Natural killer cell (primary cell): ENCODE data around the gene SHMT2. TPM values are rescaled to one million over a fixed set of nuclear protein-coding genes. Genes with fewer than 3 reads are reported as not detected.

Source experiments
- ATAC-seq, 3 donors: fragments of 150-1000 bp in 2 of 3; fragments of 200-7000 bp in 1 of 3; cut with Tn5 transposase; 1 replicate in 1 of 3; 2 replicates in 2 of 3; pipeline ENCODE4 v1.10.0; 2021; ENCODE audit warnings: mild to moderate bottlenecking in 2 of 3, moderate library complexity in 2 of 3
- DNase-seq, 2 donors: peaks; one replicate each; pipeline versions ENCODE4 v3.0.0 to v3.0.0-alpha.2; 2013 to 2021; ENCODE audit warnings: mixed read lengths in 1 of 2
- H3K27ac ChIP-seq: one replicate; pipeline ENCODE4 v1.5.1; 2013; ENCODE audit warnings: mild to moderate bottlenecking, low read length
- H3K27me3 ChIP-seq: one replicate; pipeline ENCODE4 v1.6.1; 2013; ENCODE audit warnings: low read length; ENCODE audit not compliant: control insufficient read depth, insufficient read depth
- H3K36me3 ChIP-seq: one replicate; pipeline ENCODE4 v1.6.1; 2013; ENCODE audit warnings: low read length; ENCODE audit not compliant: control insufficient read depth, insufficient read depth
- H3K4me1 ChIP-seq: one replicate; pipeline ENCODE4 v1.6.1; 2013; ENCODE audit warnings: low read length; ENCODE audit not compliant: control insufficient read depth, insufficient read depth
- H3K4me3 ChIP-seq: one replicate; pipeline ENCODE4 v1.5.1; 2013; ENCODE audit warnings: low read length
- H3K9me3 ChIP-seq: one replicate; pipeline ENCODE4 v1.6.1; 2013; ENCODE audit warnings: low read length; ENCODE audit not compliant: control insufficient read depth, insufficient read depth
- H3K27ac Mint-ChIP-seq, 2 donors: one replicate each; pipeline ENCODE4 v1.8.0; 2022; ENCODE audit warnings: mild to moderate bottlenecking in 2 of 2, mixed read lengths in 2 of 2, moderate library complexity in 1 of 2
- H3K27me3 Mint-ChIP-seq, 2 donors: one replicate each; pipeline ENCODE4 v1.8.0; 2022; ENCODE audit warnings: low read depth in 2 of 2, mixed read lengths in 2 of 2
- H3K36me3 Mint-ChIP-seq: one replicate; pipeline ENCODE4 v1.8.0; 2022; ENCODE audit warnings: mixed read lengths
- H3K4me1 Mint-ChIP-seq, 2 donors: one replicate each; pipeline ENCODE4 v1.8.0; 2022; ENCODE audit warnings: mixed read lengths in 2 of 2
- H3K4me3 Mint-ChIP-seq: one replicate; pipeline ENCODE4 v1.8.0; 2022; ENCODE audit warnings: mild to moderate bottlenecking, moderate library complexity, mixed read lengths
- H3K9me3 Mint-ChIP-seq, 2 donors: one replicate each; pipeline ENCODE4 v1.8.0; 2022; ENCODE audit warnings: mixed read lengths in 2 of 2
- CTCF ChIP-seq: fragments of 200-600 bp; IDR thresholded peaks from one replicate; pipeline ENCODE4 v1.8.0; 2022; ENCODE audit warnings: antibody characterized with exemption
- WGBS: methylation state at CpG from one replicate; pipeline ENCODE4 v1.1.7; 2013; ENCODE audit warnings: missing lambda C conversion rate; ENCODE audit not compliant: insufficient coverage; 5-methylcytosine and 5-hydroxymethylcytosine counted together
- intact Hi-C: fragments of 100-400 bp; cut with micrococcal nuclease; formaldehyde crosslinking; loops from one replicate; pipeline ENCODE4 v1.14.2; 2022
- total RNA-seq, 4 donors: library from RNA; stranded (reverse); fragments of 120-200 nt in 1 of 4; gene quantifications; one replicate each; pipeline versions ENCODE4 v1.2.3 to v1.2.4, GENCODE V29; 2013 to 2022

The SHMT2 gene
- total RNA-seq, 3 donors from 2014 or later (not counting 1 experiment from before 2014, with no cell fraction given) = 28.6 to 39.3 (median 34.9) TPM

DNA sequence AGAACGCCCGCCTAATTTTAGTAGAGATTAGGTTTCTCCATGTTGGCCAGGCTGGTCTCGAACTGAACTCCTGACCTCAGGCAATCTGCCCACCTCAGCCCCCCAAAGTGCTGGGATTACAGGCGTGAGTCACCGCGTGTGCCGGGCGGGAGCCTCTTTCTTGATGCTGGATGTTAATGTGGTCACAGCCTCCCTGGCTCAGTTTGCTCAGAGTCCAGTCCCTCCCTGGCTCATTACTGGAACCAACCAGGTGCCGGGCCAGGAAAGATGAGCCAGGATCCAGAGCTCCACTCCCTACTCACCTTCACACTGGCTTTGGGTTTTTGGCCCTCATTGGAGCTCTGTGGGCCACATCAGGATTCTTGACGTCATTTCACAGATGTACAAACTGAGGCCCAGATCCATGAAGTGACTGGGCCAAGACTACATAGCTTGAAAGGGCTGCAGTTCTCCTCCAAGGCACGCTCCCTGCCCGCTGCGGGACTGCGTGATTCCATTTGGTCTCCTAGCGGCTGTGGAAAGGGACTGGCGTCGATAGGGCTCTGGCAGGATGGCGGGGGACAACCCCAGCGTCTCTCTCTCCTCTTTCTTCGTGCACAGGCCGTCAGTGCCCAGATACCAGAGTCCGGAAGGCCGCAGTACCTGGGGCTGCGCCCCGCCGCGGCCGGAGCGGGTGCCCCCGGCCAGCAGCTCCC, 5.1 kb upstream of the SHMT2 start:
- no peaks in the 10 kb centered on the region for H3K36me3 Mint-ChIP-seq
- H3K4me3 Mint-ChIP-seq = peak overlapping the region; percentile 74
- Histone ChIP-seq H3K4me1 (peaks cover 87% of the 10 kb centered on the region), H3K27me3 (peaks cover 63% of the 10 kb centered on the region), H3K27ac (no peak overlapping the region), H3K4me3 (no peak overlapping the region), H3K9me3 (no peaks in the 10 kb centered on the region), H3K36me3 (no peaks in the 10 kb centered on the region)
- peaks cover 47 to 80% of the 10 kb centered on the region in 2 donors for H3K4me1 Mint-ChIP-seq
- H3K9me3 Mint-ChIP-seq = no peaks in the 10 kb centered on the region
- H3K27ac Mint-ChIP-seq = peak overlapping the region; percentile 66 to 82
- ATAC-seq (no peak), DNase-seq (no peak)
- TF ChIP-seq CTCF = no peak
- peaks cover 53 to 64% of the 10 kb centered on the region in 2 donors for H3K27me3 Mint-ChIP-seq
- intact Hi-C loops = no loop called here
- WGBS = 27% methylated on average over 30 of the region's 30 CpGs

- no peaks in the 10 kb centered on the region for H3K9me3 Mint-ChIP-seq
- H3K27me3 Mint-ChIP-seq = peaks cover 46 to 58% of the 10 kb centered on the region in 2 donors
- peak; percentile 60 for TF ChIP-seq CTCF
- DNase-seq (peak; percentile 63 to 90), ATAC-seq (no peak)
- peak overlapping the region in 1 of 2 donors; percentile 82 for H3K27ac Mint-ChIP-seq
- Histone ChIP-seq H3K4me1 (peaks cover 92% of the 10 kb centered on the region), H3K27ac (no peak overlapping the region), H3K9me3 (no peaks in the 10 kb centered on the region), H3K4me3 (no peak overlapping the region), H3K27me3 (peaks cover 57% of the 10 kb centered on the region), H3K36me3 (no peaks in the 10 kb centered on the region)
- intact Hi-C loops = loop anchor here (1.0 kb wide), 1 partner anchor 9 kb away; the partner anchor contains the start of gene NXPH4
- no peaks in the 10 kb centered on the region for H3K36me3 Mint-ChIP-seq
- WGBS = 4% methylated on average over 61 of the region's 61 CpGs
- H3K4me1 Mint-ChIP-seq = peaks cover 54 to 82% of the 10 kb centered on the region in 2 donors
- H3K4me3 Mint-ChIP-seq = peak overlapping the region; percentile 47
These were observed 4.4 kb upstream of the SHMT2 start for GRCh38 chr12:57224973-57225679.

- DNase-seq (no peak), ATAC-seq (no peak)
- H3K4me3 Mint-ChIP-seq = peak overlapping the region; percentile 47
- intact Hi-C loops = loop anchor here (1.0 kb wide), 1 partner anchor 9 kb away; the partner anchor contains the start of gene NXPH4
- H3K9me3 Mint-ChIP-seq = no peaks in the 10 kb centered on the region
- peaks cover 55% of the 10 kb centered on the region for H3K27me3 ChIP-seq
- no peak overlapping the region for H3K4me3 ChIP-seq
- H3K27ac ChIP-seq = no peak overlapping the region
- H3K4me1 Mint-ChIP-seq = peaks cover 60 to 84% of the 10 kb centered on the region in 2 donors
- H3K27ac Mint-ChIP-seq = peak overlapping the region in 1 of 2 donors; percentile 6
- TF ChIP-seq CTCF = no peak
- H3K36me3 ChIP-seq = no peaks in the 10 kb centered on the region
- no peaks in the 10 kb centered on the region for H3K36me3 Mint-ChIP-seq
- peaks cover 42 to 55% of the 10 kb centered on the region in 2 donors for H3K27me3 Mint-ChIP-seq
- WGBS = 23% methylated on average over 18 of the region's 18 CpGs
- H3K4me1 ChIP-seq = peaks cover 93% of the 10 kb centered on the region
- H3K9me3 ChIP-seq = no peaks in the 10 kb centered on the region
These were observed 3.8 kb upstream of the SHMT2 start for GRCh38 chr12:57225680-57226210.
